ENCODE measurements around the gene RASD1. TPM values are rescaled to one million over a fixed set of nuclear protein-coding genes. Genes with fewer than 3 reads are reported as not detected.

The RASD1 gene
- total RNA-seq, 1 donor from 2014 or later = 6.4 TPM

DNA sequence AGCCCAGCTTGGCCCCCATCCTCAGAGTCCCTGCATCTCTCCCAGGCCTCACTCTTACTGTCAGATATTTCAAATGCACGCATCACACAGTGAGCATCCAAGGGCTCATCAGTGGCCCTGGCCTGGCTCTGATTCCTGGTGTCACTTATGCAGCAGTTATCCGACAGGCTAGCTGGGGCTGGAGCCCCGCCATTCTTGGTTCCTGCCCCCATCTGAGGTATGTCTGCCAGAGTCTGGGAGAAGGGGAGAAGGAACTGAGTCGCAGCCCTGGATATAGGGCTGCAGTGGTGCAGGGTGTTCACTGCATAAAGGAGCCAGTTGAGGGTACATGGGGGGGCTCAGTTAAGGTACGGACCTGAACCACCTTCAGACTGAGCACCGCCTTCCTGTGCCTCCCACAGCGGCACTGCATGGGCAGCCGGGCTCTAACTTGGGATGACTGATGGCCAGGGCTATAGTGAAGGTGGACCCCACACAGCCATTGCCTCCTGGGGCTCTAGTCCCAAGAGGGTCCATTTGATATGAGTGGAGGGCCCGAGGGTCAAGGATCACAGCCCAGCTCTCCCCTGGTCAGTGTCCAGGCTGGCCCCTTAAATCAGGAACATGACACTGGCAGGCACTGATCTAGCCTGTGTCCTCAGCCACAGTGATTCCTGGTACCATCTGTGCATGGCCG lies 1.8 kb upstream of the RASD1 start:
- peaks cover 8% of the 10 kb centered on the region for H3K4me1 Mint-ChIP-seq (ENCODE audit: unreplicated experiment)
- H3K9me3 Mint-ChIP-seq = no peaks in the 10 kb centered on the region
- no peaks in the 10 kb centered on the region for H3K36me3 Mint-ChIP-seq
- H3K27me3 Mint-ChIP-seq = peaks cover 21% of the 10 kb centered on the region
- H3K4me3 Mint-ChIP-seq = no peak overlapping the region
- TF ChIP-seq, protein P1, sequence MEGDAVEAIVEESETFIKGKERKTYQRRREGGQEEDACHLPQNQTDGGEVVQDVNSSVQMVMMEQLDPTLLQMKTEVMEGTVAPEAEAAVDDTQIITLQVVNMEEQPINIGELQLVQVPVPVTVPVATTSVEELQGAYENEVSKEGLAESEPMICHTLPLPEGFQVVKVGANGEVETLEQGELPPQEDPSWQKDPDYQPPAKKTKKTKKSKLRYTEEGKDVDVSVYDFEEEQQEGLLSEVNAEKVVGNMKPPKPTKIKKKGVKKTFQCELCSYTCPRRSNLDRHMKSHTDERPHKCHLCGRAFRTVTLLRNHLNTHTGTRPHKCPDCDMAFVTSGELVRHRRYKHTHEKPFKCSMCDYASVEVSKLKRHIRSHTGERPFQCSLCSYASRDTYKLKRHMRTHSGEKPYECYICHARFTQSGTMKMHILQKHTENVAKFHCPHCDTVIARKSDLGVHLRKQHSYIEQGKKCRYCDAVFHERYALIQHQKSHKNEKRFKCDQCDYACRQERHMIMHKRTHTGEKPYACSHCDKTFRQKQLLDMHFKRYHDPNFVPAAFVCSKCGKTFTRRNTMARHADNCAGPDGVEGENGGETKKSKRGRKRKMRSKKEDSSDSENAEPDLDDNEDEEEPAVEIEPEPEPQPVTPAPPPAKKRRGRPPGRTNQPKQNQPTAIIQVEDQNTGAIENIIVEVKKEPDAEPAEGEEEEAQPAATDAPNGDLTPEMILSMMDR (conservative IDR thresholded peaks at IDR 0.05) = no peak
- no peak overlapping the region for H3K27ac Mint-ChIP-seq
- no peak for DNase-seq (ENCODE audit: extremely low spot score, unreplicated experiment)

- Mint-ChIP-seq H3K36me3 (peaks cover 5% of the 10 kb centered on the region), H3K9me3 (no peaks in the 10 kb centered on the region), H3K4me1 (ENCODE audit: unreplicated experiment) (peaks cover 13% of the 10 kb centered on the region), H3K27ac (no peak overlapping the region), H3K27me3 (peaks cover 23% of the 10 kb centered on the region), H3K4me3 (peak overlapping the region; percentile 69)
- DNase-seq (ENCODE audit: extremely low spot score, unreplicated experiment) = no peak
- TF ChIP-seq, protein P1 (conservative IDR thresholded peaks at IDR 0.05) = no peak
These were observed 1.1 kb upstream of the RASD1 start for GRCh38 chr17:17497065-17497844.

DNA sequence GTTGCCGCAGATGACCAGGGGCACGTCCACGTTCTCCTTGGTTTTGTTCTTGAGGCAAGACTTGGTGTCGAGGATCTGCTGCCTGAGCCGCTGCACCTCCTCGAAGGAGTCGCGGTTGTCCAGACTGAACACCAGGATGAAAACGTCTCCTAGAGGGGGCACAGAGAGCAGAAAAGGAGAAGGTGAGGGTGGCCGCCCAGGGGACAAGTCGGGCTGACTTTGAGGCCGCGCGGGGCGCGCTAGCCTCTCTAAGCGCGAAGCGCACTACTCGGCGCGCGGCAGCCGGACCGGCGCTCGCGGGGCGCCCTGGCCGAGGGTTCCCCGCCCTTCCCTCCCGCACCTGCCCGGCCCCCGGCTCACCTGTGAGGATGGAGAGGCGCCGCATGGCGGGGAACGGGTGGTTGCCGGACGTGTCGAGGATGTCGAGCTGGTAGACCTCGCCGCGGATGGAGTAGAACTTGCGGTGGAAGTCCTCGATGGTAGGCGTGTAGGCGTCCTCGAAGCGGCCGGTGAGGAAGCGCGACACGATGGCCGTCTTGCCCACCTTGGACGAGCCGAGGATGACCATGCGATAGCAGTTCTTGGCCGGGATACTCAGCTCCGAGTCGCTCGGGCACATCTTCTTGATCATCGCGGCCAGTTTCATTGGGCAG lies 533 bp downstream of the RASD1 start:
- H3K4me1 Mint-ChIP-seq (ENCODE audit: unreplicated experiment) = peaks cover 14% of the 10 kb centered on the region
- H3K27ac Mint-ChIP-seq = peak overlapping the region; percentile 70
- H3K4me3 Mint-ChIP-seq = peak overlapping the region; percentile 87
- TF ChIP-seq, protein P1 (conservative IDR thresholded peaks at IDR 0.05) = peak; percentile 9
- peaks cover 11% of the 10 kb centered on the region for H3K36me3 Mint-ChIP-seq
- peaks cover 20% of the 10 kb centered on the region for H3K27me3 Mint-ChIP-seq
- H3K9me3 Mint-ChIP-seq = no peaks in the 10 kb centered on the region
- no peak for DNase-seq (ENCODE audit: extremely low spot score, unreplicated experiment)

DNA sequence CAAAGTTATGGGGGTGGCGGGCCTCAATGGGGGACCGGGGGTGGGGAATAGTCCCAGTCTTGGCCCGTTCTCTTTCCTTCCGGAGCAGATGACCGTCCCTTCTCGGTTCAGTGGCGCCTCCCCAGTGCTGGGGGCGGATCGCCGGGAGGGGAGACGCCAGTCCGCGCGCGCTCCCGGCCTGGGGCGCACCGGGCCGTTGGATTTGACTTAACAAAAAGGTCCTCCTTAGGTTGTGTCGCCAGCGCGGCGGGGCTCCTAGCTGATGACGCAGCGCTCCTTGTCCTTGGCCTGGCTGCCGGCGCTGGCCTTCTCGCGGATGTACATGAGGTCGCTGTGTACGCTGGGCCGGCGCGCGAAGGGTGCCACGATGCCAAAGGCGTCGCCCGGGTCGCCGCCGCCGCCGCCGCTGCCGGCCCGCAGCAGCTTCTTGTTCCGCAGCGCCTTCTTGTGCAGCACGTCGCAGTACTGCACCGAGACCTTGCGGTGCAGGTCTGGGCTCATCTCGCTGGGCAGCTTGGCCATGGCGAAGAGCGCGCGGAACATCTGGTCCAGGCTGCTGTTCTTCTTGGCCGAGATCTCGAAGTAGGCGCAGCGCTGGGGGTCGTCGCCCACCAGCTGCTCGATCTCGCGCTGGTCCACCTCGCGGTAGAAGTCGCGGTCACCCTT lies 1.2 kb downstream of the RASD1 start:
- TF ChIP-seq, protein P1 (conservative IDR thresholded peaks at IDR 0.05) = peak; percentile 16
- no peak for DNase-seq (ENCODE audit: extremely low spot score, unreplicated experiment)
- H3K4me3 Mint-ChIP-seq = peak overlapping the region; percentile 87
- H3K36me3 Mint-ChIP-seq = peaks cover 11% of the 10 kb centered on the region
- H3K9me3 Mint-ChIP-seq = no peaks in the 10 kb centered on the region
- peaks cover 14% of the 10 kb centered on the region for H3K4me1 Mint-ChIP-seq (ENCODE audit: unreplicated experiment)
- H3K27me3 Mint-ChIP-seq = peaks cover 20% of the 10 kb centered on the region
- H3K27ac Mint-ChIP-seq = peak overlapping the region; percentile 62

DNA sequence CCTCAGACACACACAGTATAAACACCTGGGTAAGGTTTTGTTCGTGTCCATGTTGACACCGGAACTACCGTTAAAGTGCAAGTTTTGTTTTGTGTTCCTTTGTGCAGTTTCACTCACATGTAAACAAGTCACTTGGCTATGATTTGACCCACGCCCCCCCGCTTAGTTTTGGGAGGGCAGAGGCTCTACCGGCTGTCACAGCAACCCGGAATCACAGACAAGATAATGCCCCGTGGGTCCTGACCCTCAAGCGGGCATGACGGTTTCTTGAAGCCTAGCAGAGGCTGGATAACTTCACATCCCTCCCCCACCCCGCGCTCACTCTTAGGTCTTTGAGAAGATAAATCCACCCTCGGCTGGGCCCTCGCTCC lies 1.7 kb downstream of the RASD1 start:
- Mint-ChIP-seq H3K27me3 (peaks cover 20% of the 10 kb centered on the region), H3K4me1 (ENCODE audit: unreplicated experiment) (peaks cover 14% of the 10 kb centered on the region), H3K36me3 (peaks cover 14% of the 10 kb centered on the region), H3K4me3 (peak overlapping the region; percentile 87), H3K27ac (peak overlapping the region; percentile 61), H3K9me3 (no peaks in the 10 kb centered on the region)
- DNase-seq (ENCODE audit: extremely low spot score, unreplicated experiment) = no peak
- TF ChIP-seq, protein P1 (conservative IDR thresholded peaks at IDR 0.05) = no peak
